ENCODE measurements around the gene ATRN.

DNA sequence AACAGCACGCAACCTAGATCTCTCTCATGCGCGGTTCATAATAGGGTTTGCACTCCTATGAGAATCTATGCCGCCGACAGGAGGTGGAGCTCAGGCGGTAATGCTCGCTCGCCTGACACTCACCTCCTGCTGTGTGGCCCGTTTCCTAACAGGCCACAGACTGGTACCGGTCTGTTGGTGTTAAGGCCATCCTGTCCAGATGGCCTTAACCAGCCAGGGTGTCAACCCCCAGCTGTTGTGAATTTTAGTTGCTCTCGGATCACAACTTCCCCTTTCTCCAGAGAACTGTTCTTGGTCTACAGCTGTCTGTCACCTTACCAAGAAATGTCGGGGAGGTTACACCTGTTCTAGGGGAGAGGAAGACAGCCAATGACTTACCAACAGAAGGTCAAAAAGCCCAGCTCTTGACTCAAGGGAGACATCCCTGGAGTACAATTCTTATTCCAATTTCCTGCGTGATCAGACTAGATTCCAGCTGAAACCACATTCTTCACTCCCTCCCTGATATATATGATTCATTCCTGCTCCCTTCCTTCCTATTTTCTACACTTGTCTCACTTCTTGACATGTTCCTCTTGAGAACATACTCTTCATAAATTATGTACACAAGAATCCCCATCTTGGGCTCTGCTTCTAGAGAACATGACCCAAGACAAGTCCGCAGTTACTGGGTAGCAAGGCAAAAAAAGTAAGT lies 40.3 kb upstream of the ATRN start:
- no peak for TF ChIP-seq POLR2A (IDR thresholded peaks at IDR 0.05)
- TF ChIP-seq, protein P1, sequence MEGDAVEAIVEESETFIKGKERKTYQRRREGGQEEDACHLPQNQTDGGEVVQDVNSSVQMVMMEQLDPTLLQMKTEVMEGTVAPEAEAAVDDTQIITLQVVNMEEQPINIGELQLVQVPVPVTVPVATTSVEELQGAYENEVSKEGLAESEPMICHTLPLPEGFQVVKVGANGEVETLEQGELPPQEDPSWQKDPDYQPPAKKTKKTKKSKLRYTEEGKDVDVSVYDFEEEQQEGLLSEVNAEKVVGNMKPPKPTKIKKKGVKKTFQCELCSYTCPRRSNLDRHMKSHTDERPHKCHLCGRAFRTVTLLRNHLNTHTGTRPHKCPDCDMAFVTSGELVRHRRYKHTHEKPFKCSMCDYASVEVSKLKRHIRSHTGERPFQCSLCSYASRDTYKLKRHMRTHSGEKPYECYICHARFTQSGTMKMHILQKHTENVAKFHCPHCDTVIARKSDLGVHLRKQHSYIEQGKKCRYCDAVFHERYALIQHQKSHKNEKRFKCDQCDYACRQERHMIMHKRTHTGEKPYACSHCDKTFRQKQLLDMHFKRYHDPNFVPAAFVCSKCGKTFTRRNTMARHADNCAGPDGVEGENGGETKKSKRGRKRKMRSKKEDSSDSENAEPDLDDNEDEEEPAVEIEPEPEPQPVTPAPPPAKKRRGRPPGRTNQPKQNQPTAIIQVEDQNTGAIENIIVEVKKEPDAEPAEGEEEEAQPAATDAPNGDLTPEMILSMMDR (IDR thresholded peaks at IDR 0.05) = no peak

Measured in right lobe of liver (tissue), 4 donors.